ENCODE results near the gene PRKCE.

PRKCE gene

DNA sequence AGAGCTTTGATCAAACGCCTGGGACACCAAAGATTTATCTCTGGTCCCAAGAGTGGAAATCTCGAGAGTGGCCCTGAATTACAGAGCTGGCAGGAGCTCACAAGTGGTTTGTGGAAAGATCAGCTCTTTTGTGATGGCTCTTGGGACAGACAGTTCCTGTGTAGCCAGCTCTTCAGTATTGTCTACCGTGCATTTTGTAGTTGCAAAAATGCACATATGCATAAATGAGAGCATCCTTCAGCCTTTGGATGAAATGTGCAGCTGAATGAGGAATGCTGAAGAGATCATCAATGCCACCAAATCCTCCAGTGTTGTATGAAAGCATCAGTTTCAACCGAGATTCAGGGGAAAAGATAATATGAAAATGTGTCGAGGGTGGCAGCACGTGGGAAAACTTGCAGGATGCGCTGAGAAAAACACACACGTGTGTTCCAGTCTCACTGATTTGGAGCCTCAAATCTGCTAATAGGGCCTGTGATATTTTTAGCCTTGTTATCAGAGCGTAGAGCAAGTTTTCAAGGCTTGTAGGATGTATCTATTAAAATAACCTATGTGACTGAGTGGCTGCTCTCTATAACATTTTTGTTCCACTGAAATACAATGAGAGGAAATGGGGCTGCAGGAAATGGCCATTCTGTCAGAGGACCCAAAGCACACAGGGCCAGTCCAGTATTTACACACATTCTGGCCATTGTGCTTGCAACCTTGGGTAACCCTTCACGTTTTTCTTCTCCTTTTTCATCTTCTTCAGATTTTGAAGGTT is 138.7 kb downstream of the PRKCE start:
- H3K4me3 ChIP-seq (replicated peaks in 1 of 2; ENCODE audit: low read depth in 2 of 2, low read length in 2 of 2) = no peak overlapping the region
- TF ChIP-seq, protein P1, sequence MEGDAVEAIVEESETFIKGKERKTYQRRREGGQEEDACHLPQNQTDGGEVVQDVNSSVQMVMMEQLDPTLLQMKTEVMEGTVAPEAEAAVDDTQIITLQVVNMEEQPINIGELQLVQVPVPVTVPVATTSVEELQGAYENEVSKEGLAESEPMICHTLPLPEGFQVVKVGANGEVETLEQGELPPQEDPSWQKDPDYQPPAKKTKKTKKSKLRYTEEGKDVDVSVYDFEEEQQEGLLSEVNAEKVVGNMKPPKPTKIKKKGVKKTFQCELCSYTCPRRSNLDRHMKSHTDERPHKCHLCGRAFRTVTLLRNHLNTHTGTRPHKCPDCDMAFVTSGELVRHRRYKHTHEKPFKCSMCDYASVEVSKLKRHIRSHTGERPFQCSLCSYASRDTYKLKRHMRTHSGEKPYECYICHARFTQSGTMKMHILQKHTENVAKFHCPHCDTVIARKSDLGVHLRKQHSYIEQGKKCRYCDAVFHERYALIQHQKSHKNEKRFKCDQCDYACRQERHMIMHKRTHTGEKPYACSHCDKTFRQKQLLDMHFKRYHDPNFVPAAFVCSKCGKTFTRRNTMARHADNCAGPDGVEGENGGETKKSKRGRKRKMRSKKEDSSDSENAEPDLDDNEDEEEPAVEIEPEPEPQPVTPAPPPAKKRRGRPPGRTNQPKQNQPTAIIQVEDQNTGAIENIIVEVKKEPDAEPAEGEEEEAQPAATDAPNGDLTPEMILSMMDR (IDR thresholded peaks at IDR 0.05; ENCODE audit: low read depth, low read length) = no peak
- DNase-seq (ENCODE audit: low read depth in 2 of 2) = peak in 1 of 2 donors; percentile 14

DNA sequence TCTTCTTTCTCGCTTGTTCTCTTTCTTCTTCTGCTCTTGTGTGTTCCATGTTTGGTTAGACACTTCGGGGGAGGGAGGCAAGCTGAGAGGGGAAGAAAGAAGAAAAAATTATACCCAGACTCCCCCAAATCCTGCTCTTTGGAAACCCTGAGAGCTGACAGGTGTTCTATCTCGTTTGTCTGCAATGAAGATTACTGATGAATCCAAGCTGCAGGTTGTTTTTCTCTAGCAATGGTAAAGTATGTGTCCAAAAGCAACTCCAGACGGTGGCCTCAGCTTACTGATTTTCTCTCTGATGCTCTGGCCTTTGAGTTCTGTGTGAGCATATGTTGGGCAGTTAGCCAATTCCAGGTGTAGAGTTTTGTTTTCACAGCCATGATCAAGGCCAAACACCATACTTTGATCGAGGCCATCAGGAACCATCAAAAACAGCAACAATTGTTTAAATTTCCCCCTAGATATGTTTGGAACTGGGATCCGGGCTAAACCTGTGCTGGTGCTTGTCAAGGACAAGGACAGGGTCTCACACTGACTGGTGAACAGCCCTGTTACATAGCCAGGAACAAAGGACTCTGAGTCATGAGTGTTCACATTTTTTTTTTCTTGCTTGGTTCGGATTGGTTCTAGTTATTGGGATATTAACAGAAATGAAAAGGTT is 142.0 kb downstream of the PRKCE start:
- no peak for DNase-seq (ENCODE audit: low read depth in 2 of 2)
- TF ChIP-seq, protein P1 (IDR thresholded peaks at IDR 0.05; ENCODE audit: low read depth, low read length) = no peak
- no peak overlapping the region for H3K4me3 ChIP-seq (replicated peaks in 1 of 2; ENCODE audit: low read depth in 2 of 2, low read length in 2 of 2)

DNA sequence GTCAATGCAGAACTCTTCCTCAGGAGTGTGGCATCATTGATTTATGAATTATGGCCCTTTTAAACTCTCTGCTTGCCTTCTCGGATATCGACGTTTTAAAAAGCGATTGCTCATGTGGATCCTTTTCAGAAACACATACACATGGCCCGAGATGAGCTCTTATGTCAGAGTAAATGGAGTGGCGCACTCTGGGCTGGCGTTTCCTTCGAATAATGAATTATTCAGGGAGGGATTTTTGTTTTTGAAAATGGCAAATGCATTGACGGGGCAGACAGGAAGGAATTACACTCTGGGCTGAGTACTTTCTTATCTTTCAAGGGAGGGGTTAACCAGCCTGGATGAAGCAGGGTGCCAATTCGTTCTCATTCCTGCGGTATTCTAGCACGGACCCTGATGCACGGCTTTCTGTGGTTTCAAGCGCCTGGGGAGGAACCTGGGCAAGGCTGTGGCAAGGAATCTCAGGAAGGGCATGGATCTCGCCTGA is 142.7 kb downstream of the PRKCE start:
- peak overlapping the region in 1 of 2 donors; percentile 13 for H3K4me3 ChIP-seq (replicated peaks in 1 of 2; ENCODE audit: low read depth in 2 of 2, low read length in 2 of 2)
- TF ChIP-seq, protein P1 (IDR thresholded peaks at IDR 0.05; ENCODE audit: low read depth, low read length) = no peak
- peak; percentile 14 to 79 for DNase-seq (ENCODE audit: low read depth in 2 of 2)

DNA sequence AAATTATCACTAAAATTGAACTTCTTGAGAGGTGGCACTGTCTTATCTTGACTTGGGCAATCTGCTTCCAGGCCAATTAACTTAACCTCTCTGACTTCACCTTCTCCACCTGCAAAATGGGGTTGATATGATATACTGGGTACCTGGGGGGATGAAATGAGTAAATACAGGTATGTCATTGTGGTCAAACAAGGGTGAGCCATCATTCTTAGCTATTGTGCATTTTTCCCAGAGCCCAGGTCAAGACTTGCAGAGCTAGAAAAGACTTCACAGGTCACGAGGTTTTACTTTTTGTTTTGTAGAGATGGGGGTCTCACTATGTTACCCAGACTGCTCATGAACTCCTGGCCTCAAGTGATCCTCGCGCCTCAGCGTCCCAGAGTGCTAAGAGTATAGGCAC is 145.0 kb downstream of the PRKCE start:
- TF ChIP-seq, protein P1 (IDR thresholded peaks at IDR 0.05; ENCODE audit: low read depth, low read length) = no peak
- no peak for DNase-seq (ENCODE audit: low read depth in 2 of 2)
- H3K4me3 ChIP-seq (replicated peaks in 1 of 2; ENCODE audit: low read depth in 2 of 2, low read length in 2 of 2) = no peak overlapping the region

DNA sequence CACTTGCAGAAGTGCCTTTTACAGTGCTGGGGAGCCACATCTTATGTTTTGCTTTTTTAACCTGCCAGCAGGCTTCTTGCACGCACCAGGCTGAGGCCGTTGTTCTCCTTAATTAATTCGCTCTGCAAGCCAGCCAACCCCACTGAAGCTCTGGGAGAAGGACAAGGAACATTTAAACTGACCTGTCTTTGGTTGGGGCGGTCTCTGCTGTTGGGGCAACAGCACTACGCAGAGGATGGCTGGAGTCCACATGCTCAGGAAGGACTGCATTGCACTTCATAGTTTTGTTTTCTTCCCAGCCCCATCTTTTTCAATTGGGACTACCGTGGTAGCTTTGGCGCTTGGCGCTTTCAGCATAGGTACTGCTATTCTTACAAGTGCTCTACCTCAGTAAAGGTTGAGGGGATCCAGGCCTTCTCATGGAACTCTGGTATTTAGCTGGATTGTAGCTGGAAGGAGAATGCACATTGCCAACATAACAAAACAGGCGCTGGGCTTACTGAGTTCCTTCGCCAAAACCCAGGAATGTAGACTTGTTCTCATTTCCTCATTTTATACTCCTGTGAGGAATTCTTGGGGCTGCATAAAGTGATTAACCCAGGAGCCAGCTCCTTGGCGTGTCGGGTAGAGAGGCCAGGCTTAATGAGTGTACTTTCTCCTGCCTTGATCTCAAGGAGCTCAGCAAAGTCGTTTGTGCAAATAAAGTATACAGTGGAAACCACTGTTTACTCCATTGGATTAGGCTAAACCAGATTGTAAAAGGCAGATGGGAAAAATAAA is 146.2 kb downstream of the PRKCE start:
- TF ChIP-seq, protein P1 (IDR thresholded peaks at IDR 0.05; ENCODE audit: low read depth, low read length) = no peak
- no peak for DNase-seq (ENCODE audit: low read depth in 2 of 2)
- H3K4me3 ChIP-seq (replicated peaks in 1 of 2; ENCODE audit: low read depth in 2 of 2, low read length in 2 of 2) = no peak overlapping the region

DNA sequence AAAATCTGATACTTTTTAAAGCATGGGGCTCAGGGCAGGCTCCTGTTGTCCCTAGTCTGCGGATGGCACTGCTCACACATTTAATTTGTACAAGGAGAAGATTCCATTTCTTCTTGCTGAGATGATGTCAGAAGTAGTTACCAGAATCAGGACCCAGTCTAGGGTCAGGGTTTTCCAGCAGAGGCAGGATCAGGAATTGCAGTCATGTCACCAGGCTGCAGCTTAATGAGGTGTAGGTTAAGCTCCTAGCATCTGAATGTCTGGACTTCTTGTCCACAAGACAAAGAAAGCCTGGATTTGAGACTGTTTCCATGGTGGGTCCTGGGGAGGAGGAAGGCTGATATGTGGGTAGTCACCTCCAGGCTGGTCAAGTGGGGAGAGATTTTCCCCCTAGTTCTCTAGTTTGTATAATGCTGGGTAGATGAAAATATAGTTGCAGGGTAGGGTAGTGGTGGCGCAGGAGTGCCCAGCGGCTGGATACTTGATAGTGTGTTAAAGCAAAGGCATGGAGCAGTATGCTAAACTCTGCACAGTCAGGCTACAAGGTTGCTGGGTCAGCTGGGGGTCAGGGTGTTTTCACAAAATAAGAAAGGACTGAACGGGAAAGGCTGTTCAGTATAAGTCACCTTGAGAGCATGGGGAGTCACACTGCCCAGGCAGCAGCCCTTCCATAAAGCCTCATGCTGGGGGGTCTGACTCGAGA is 148.4 kb downstream of the PRKCE start:
- TF ChIP-seq, protein P1 (IDR thresholded peaks at IDR 0.05; ENCODE audit: low read depth, low read length) = no peak
- DNase-seq (ENCODE audit: low read depth in 2 of 2) = no peak

More for the DNA sequence above, 148.4 kb downstream of the PRKCE start:
- no peak overlapping the region for H3K4me3 ChIP-seq (replicated peaks in 1 of 2; ENCODE audit: low read depth in 2 of 2, low read length in 2 of 2)
